HG03571 (cell line): ENCODE measurements around the gene MEGF10.
A peak's percentile ranks its signal among the peaks of the same experiment; 100 is the strongest.

ENCODE experiments used
- ATAC-seq: cut with Tn5 transposase; IDR thresholded peaks from one replicate; pipeline ENCODE4 v1.9.1; 2021; ENCODE audit not compliant: unreplicated experiment

The MEGF10 gene

DNA sequence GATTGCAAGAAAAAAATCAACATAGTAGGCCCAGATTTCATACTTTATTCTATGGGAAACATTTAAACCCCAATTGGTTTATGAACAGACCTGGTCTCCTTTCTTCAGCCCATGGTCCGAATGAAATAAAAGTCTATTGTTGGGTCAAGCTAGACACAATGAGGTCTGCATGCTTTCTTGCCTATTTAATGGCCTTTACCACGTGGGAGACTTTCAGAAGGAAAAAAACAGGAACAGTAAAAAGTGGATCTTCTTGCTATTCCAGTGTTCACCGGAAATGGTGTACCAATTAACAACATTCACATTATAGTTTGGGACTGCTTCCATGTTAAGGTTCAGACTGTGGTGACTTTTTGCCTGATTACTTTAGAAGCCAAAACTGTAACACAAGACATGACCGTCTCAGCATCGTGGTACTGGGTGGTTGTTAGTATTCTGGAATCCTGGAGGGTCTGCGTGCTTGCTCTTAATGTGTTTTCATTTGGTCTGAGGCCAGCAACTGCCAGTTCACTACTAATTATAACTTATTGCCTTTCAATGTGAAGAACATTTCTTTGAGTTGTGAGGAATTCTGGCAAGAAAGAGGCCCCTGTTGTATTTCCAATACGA is 141.5 kb downstream of the MEGF10 start:
- ATAC-seq, result no peak

- no peak for ATAC-seq
Observed at GRCh38 chr5:127433526-127433925, 142.9 kb downstream of the MEGF10 start.

DNA sequence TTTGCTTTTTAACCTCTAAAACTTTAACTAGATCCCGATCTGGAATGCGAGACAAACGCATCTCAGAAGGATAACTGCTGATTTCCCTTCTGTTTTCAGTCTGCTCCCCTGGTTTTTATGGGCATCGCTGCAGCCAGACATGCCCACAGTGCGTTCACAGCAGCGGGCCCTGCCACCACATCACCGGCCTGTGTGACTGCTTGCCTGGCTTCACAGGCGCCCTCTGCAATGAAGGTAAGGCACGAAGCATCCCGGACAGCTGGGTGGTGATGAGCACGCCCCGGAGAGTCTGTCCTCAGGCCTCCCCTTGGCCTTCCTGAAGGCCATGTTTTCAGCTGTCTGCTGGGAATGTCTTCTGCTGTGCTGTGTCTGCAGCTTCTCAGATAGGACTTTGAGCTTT is 144.0 kb downstream of the MEGF10 start:
- ATAC-seq, result no peak

GRCh38 chr5:127435821-127436220 is 145.2 kb downstream of the MEGF10 start:
- no peak for ATAC-seq

DNA sequence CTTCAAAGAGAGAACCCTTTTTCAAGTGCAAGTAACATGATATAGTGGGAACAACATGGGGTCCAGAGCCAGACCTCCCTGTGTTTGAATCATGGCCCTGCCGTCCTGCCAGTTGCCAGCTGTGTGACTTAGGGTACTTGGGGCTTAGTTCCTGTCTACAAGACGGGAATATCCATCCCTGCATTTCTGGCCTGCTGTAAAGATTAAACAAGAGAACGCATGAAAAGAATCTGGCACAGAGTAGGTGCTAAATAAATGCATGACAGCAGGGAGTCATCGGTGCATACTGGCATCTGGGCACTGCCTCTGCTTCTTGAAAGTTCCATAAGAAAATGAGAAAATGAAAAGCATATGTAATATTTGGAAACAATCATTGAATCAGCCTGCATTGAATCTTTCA is 149.0 kb downstream of the MEGF10 start:
- no peak for ATAC-seq

GRCh38 chr5:127440831-127441230 is 150.2 kb downstream of the MEGF10 start:
- no peak for ATAC-seq

GRCh38 chr5:127441799-127442484 is 151.3 kb downstream of the MEGF10 start:
- ATAC-seq, result no peak

- no peak for ATAC-seq
Observed at GRCh38 chr5:127444171-127444570, 153.6 kb downstream of the MEGF10 start.

GRCh38 chr5:127445328-127445727 is 154.7 kb downstream of the MEGF10 start:
- no peak for ATAC-seq

- no peak for ATAC-seq
Observed at GRCh38 chr5:127446626-127447025, 156.0 kb downstream of the MEGF10 start.

DNA sequence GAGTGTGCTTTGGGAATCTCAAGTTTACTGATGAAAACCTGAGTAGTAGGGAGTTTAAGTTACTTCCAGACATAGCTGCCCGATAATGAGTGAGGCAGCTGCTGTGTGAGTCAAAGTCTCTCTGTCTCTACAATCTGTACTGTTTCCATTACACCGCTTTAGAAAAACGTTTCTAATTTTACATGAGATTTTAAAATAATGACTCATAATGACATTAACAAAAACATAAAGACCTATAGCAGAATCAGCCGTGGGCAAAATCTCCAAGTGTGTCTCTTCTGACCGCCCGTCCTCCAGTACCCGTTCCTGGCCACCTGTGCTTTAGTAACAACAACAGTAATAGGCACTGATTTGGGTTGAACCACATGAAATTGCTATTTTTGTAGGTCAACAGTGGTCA is 157.2 kb downstream of the MEGF10 start:
- no peak for ATAC-seq

GRCh38 chr5:127450046-127450445 is 159.4 kb downstream of the MEGF10 start:
- ATAC-seq, result no peak

DNA sequence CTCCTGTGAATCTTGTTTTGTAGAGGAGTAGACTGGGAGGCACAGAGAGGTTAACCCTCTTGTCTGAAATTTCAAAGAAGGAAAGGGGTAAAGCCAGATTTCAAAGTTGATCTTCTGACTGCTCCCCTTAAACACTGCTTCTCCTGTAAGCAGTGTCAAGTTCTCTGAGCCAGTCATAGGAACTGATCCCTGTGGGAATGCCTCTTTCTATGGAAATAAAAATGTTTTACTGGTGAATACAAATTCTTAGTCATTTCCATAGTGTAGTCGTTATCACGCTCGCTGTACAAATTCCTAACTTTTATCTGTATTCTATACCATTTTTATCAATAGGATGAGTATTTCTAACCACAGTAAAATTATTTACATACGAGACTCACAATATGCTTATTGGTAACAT is 160.5 kb downstream of the MEGF10 start:
- ATAC-seq, result no peak

DNA sequence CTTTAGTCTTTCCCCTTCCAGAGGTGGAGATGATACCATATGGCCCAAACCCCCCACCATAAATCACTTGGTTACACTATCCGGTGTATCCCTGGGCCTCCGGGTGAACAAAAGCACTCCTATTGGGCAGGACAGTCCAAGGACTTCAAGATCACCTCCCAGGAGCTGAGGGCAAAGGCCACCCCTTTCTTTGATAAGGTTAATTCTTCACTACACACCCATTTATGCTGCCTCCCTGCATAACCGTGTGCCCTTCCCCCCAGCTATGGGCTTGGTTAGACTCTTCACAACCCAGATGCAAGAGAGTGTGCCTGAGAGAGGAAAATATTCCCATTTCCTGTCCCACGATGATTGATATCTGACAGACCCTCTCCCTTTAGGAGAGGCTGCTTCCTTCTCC is 162.0 kb downstream of the MEGF10 start:
- no peak for ATAC-seq

DNA sequence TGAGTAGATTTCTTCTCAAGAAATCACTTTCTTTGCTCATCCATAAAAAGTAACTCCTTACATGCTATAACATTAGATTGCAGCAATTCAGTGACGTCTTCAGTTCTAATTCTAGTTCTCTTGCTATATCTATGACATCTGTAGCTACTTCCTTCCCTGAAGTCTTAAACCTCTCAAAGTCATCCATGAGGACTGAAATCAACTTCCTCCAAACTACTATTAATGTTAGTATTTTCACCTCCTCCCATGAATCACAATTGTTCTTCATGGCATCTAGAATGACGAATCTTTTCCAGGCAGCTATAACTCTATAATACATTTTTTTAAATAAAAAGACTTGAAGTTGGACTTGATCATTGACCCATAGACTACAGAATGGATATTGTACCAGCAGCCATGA is 180.6 kb downstream of the MEGF10 start:
- no peak for ATAC-seq

GRCh38 chr5:127472700-127473099 is 182.1 kb downstream of the MEGF10 start:
- ATAC-seq, result no peak

- no peak for ATAC-seq
Observed at GRCh38 chr5:127486471-127486870, 195.9 kb downstream of the MEGF10 start.

- ATAC-seq, result peak; percentile 72
Observed at GRCh38 chr5:127492854-127493738, 202.5 kb downstream of the MEGF10 start.

DNA sequence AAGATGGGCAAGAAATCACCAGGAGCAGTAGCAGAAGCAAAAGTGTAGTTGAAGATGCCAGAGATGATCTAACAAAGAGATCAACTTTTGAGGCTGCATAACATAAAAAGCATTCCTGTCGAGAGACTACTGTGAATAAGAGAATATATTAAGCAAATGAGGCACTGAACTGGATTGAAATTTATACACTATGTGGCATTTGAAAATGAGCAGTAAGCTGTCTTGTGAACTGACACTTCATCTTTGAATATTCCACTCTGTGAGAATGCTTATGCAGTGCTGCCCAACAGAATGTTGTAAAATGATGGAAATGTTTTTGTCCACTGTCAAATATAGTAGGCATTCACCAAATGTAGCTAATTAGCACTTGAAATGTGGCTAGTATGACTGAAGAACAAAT is 208.0 kb downstream of the MEGF10 start:
- ATAC-seq, result no peak

DNA sequence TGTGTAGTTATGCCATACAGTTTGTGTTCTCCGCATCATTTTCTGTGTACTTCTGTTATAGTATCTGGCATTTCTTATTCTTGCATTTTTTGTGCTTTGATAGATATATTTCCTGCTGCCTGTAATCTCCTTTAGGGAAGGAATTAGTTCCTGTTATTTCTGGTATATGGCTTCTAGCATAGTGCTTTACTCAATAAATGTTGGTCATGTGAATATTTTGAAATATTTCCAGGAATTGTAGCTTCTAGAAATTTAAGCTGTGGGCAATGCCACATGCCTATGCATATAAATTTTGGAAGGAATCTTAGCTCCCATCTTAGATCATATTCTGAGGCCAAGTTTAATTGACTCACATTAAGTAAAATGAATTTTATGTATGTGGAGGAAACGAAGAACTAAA is 215.3 kb downstream of the MEGF10 start:
- no peak for ATAC-seq

- no peak for ATAC-seq
Observed at GRCh38 chr5:127506616-127507015, 216.0 kb downstream of the MEGF10 start.
